ENCODE data around the gene EVX2.

EVX2 gene

GRCh38 chr2:176114120-176114929 lies 30.6 kb upstream of the EVX2 start:
- TF ChIP-seq ZFX (IDR thresholded peaks at IDR 0.05) = no peak
- TF ChIP-seq CTCF (conservative IDR thresholded peaks at IDR 0.05) = no peak
- H3K27ac ChIP-seq = no peak overlapping the region

- no peak overlapping the region for H3K27ac ChIP-seq
- TF ChIP-seq ZFX (IDR thresholded peaks at IDR 0.05) (no peak), CTCF (conservative IDR thresholded peaks at IDR 0.05) (no peak)
Measured at GRCh38 chr2:176112375-176113302, 28.9 kb upstream of the EVX2 start.

GRCh38 chr2:176111846-176112374 lies 28.1 kb upstream of the EVX2 start:
- no peak overlapping the region for H3K27ac ChIP-seq
- TF ChIP-seq CTCF (conservative IDR thresholded peaks at IDR 0.05) = no peak
- no peak for TF ChIP-seq ZFX (IDR thresholded peaks at IDR 0.05)

GRCh38 chr2:176111309-176111663 lies 27.5 kb upstream of the EVX2 start:
- TF ChIP-seq ZFX (IDR thresholded peaks at IDR 0.05) (no peak), CTCF (conservative IDR thresholded peaks at IDR 0.05) (peak; percentile 90)

GRCh38 chr2:176110415-176111308 lies 26.9 kb upstream of the EVX2 start:
- no peak overlapping the region for H3K27ac ChIP-seq
- TF ChIP-seq ZFX (IDR thresholded peaks at IDR 0.05) (no peak), CTCF (conservative IDR thresholded peaks at IDR 0.05) (no peak)

More at GRCh38 chr2:176111309-176111663, 27.5 kb upstream of the EVX2 start:
- H3K27ac ChIP-seq = no peak overlapping the region

- TF ChIP-seq CTCF (conservative IDR thresholded peaks at IDR 0.05) (no peak), ZFX (IDR thresholded peaks at IDR 0.05) (no peak)
- no peak overlapping the region for H3K27ac ChIP-seq
Measured at GRCh38 chr2:176109946-176110345, 26.2 kb upstream of the EVX2 start.
